DND-41 (cell line): ENCODE data around the gene ZNF518B.

Experiments used
- CTCF ChIP-seq: IDR thresholded peaks from 2 replicates; pipeline ENCODE4 v1.5.1; 2012; ENCODE audit warnings: borderline replicate concordance, low read length, moderate library complexity, mild to moderate bottlenecking; ENCODE audit not compliant: poor library complexity, severe bottlenecking; ENCODE audit errors: extremely low read depth
- EZH2 ChIP-seq: IDR thresholded peaks from 3 replicates; pipeline ENCODE4 v1.6.1; 2012; ENCODE audit warnings: borderline replicate concordance, low read depth, mild to moderate bottlenecking, moderate library complexity, low read length, inconsistent platforms; ENCODE audit not compliant: severe bottlenecking

GRCh38 chr4:10478621-10479020 lies 21.4 kb upstream of the ZNF518B start:
- TF ChIP-seq CTCF, result no peak
- no peak for TF ChIP-seq EZH2
